ENCODE results near the gene MED12L.

Gene MED12L

DNA sequence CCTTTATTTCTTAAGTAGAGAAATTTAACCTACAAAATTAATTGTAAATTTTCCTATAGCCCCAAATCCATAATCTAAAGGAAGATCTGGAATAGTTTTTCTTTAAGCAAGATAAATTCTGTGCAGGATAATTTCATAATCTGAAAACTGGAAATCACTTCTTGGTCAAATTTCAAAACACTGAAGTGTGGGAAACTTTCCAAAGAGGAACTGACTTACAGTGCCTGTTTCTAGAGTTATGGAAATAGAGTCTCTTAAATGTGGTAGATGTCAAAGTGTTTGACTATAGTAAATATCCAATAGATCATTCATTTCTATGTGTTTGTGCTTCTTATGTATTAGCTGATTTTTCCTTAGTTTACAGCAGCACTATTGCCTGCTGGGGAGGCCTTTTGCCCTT lies 245.4 kb downstream of the MED12L start:
- DNase-seq = no peak

DNA sequence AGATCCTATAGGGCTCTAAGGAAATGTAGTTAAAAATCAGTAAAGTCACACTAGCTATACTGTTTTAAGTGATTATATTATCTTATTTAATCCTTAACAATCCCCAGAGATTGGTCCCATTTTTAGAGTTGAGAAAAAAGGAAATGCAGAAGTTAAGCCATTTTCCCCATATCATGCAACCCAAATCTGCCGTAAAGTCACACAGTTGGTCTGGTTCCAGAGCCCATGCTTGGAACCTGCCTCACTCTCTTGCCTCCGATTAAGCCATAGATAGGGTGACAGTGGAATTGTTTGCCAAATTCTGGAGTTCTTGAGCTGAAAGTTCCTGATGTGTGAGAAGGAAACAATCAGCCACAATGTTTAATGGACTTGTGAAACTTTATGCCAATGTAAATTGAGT lies 246.2 kb downstream of the MED12L start:
- no peak for DNase-seq

DNA sequence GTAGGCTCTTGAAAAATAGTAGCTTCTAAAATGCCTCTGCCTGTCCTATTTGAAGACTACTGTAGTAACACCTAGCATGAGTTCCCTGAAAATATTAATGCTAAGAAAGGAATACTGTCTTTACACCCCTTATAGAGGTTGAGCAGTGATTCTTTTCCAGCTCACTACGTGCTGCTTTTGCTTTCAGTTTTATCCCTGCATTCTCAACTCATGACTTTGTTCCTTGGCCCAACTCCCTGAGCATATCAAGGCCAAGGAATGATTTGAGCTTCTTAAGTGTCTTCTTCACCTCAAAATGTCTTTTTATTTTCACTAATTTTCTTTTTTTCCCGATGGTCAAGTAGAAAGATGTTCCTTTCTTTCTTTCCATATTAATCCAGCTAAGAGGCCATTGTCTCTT lies 260.4 kb downstream of the MED12L start:
- DNase-seq = no peak

DNA sequence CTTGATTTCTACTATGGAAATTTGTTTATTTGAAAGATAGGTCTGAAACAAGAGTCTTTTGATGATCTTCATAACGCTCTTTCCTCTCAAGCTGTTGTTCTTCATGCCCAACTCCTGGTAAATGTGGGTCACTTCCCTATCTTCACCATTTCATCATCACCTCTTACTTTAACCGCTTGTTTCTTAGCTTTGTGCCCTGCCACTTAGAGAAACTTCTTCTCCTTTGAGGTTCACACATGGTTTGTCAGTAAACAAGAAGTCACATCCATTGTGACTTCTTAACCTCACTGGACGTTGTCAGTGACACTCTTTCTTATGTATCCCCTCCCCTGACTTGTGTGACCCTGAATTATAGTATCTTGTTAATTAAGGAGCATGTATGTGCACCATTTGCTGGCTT lies 260.8 kb downstream of the MED12L start:
- no peak for DNase-seq

DNA sequence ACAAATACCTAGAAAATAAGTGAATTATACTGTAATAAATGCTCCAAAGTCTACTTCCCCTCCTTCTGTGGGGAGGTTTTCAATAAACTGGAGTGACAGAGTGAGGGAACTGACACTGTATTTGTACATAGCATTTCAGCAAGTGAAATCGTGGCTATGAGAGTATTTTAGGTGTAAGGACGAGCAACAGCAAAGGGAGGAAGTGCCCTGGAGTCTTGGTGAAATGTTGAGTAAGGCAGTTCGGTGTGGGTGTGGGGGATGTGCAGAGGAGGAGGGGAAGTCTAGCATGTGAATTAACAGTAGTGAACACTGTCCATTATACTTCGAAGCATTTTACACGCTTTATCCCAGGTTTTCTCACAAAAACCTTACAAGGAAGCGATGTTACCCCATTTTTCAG lies 262.0 kb downstream of the MED12L start:
- DNase-seq = no peak

DNA sequence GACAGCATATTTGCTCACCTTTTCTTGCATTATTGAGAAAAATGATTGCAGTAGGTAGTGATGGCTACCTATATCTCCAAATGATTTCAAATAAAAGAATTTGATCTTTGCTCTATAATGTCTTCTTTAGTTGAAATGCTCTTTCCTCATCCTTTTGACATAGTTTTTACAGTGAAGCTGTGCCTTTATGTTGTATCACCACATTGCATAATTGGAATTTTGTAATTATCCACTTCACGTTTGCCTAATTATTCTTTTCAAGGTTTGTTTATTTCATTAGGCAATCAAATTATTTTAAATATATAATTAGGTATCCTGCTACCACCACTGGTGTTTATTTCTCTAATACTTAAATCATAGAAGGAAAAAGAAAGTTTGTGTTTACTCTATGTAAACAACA lies 265.2 kb downstream of the MED12L start:
- no peak for DNase-seq

DNA sequence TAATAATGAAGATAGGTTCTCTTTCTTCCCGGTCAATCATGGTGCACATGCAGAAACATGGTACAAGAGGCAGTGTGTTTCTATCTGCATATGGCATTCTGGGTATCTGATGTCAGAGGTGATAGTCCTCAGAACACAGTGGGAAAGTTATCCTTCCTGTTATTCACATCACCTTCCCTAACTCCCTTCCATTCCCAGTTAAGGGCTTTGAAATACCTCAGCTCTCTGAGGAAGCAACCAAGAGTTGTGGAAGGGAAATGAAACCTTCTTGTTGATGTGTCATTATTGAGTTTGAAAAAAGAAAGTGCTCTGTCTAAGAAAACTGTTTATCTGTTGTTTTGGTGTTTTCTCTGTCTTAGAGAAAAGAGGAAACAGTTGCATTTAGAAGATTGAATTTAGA lies 265.8 kb downstream of the MED12L start:
- DNase-seq = no peak

DNA sequence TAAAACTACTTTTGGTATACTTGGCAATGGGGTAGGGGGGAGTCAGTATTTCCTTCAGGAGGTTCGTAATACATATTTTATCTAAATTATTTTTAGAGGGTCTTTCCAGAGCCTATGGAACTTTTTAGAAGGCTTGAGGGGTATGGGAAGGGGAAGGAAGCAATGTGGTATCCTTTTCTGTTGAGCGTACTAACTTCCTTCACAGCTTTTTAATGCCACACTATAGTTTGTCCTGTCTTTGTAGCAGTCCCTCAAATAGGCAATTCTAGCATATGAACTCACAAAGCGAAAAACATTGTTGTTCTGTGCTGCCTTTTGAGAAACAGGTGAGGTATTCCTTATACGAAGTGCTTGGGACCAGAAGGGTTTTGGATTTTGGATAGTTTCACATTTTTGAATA lies 266.2 kb downstream of the MED12L start:
- DNase-seq = no peak

DNA sequence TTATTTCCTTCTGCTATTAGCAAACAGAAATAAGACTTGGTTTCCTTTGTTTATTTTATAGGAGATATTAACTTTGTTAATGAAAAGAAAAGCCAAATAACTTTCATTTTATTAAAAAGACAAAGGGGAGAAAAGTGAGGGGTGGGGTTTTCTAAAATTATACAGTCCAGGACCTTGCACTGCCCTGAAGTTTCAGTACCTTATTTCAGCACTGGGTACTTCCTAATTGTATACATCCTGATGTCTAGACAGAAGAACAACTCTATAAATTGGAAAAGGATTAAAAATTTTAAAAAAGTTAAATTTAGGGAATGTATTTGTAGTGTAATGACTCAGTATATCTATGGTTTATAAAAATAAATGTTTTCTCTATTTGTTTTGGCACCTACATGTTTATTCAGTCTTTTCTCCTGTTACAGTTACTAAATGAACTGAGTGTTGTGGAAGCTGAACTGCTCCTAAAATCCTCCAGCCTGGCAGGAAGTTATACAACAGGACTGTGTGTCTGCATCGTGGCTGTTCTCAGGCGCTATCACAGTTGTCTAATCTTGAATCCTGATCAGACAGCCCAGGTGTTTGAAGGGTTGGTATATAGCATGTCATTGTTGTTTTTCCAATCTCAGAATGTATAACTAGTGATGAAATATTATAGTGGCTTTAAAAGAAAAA lies 271.5 kb downstream of the MED12L start:
- no peak for DNase-seq

DNA sequence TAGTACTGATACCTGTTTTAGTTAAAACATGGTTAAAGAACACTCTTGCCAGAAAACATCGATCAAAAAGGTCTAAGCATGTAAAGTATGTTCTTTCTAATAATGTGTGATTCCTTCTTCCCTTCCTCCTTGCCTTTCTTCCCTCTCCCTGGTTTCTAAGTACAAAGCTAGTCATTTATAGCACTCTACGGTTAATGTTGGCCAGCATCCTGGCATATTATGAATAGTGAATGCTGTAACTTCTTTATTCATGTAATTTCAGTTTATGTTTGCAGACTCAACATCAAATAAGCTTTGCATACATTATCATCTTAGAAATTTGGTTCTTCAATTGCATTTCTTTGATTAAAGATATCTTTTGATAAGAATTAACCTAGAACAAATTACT lies 272.0 kb downstream of the MED12L start:
- DNase-seq = no peak

DNA sequence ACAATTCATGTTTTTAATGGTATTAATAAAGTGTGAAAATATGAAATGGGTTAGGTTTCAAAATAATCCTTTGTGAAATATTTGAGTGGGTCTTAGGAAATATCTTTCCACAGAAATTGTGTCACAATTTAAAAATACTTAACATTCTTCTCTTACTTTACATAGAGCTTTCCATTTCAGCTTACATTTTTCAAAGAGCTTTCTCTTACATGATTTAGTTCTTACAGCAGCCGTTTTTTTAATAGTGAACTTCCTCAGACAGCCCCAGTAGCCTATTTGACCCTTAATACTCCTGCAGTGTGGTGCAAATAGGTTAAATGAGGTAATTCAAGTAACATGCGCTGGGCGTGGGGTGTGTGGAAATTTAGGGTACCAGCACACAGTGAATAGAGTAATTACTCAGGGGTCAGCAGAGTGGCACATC lies 277.3 kb downstream of the MED12L start:
- DNase-seq = no peak

DNA sequence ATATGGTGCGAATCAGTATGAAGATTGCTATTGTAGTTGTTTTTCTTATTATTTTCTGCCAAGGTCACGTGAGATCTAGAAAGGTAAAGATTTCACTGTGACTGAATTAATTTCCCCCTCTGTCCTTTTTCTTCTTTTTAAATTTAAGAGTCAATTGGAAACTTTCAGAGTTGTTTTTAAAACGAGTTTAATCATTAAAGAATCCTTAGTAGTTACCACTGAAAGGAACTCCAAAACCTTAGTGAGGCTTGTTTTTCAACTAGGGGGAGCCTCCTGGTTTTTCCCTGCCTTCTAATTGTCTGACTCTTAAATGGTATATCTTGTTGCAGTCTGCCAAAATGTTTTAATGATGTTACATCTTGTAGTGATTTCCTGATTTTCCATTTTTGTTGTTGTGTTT lies 281.5 kb downstream of the MED12L start:
- no peak for DNase-seq

DNA sequence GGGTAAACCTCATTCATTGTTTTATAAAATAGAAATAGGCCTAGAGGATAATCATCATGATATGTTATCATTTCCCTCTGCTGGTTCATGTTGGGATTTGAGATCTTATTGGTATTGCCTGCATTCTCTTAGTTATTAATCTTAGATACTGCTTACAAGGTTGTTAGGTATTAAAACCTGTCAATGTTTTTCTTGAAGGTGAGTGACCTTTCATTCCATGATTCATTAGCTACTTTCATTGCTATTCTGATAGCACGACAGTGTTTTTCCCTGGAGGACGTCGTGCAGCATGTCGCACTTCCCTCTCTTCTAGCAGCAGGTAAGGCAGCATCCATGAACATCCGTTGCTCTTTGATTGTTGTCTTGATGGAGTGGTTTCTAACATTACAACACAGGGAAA lies 282.0 kb downstream of the MED12L start:
- no peak for DNase-seq

DNA sequence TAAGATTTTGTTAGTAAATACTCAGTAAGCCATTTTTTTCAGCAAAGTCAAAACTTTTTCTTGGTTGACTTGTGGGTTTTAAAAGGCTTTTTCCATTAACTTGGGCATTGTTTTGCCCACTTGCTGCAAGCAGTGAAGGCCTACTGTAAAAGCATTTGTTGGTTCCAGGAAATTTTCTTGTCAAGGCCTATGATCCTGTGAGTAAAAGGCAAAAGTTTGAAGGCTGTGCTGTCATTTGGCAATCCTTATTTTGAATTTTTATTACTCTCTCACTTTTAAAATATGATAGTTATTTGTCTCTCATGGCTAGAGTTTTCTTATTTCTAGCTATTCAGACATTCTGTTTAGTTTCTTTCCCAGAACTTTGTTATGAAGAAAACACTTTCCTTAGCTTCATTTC lies 286.1 kb downstream of the MED12L start:
- DNase-seq = no peak

DNA sequence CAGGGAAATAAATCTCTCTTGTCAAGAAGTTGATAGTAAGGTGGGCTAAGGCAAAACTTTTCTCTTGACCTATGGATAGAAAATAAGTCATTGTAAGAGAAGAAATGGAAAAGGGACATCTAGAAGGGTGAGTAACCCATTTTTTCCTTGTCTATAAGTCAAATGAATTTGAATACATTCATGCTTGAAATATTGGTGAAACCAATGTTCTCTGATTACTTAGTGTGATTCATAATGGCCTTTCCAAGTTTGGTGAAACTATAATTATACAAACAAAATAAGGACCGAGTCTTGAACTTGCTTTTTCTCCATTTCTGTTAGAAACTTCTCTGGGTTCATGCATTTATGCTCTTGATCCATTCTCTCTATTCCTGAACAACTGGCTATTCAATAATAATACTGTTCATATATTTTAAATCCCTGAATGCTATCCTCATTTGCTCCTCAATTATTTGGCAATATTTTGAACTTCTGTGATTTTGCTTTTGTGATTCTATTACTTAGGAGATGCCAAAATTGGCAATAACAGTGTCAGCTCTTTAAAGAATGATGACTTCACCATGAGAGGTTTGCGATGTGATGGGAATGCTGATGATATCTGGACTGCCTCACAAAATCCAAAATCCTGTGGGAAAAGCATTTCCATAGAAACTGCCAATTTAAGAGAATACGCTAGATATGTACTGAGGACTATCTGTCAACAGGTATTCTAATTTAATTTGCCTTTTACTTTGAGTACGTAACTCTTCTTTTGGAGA lies 286.8 kb downstream of the MED12L start:
- DNase-seq = no peak

DNA sequence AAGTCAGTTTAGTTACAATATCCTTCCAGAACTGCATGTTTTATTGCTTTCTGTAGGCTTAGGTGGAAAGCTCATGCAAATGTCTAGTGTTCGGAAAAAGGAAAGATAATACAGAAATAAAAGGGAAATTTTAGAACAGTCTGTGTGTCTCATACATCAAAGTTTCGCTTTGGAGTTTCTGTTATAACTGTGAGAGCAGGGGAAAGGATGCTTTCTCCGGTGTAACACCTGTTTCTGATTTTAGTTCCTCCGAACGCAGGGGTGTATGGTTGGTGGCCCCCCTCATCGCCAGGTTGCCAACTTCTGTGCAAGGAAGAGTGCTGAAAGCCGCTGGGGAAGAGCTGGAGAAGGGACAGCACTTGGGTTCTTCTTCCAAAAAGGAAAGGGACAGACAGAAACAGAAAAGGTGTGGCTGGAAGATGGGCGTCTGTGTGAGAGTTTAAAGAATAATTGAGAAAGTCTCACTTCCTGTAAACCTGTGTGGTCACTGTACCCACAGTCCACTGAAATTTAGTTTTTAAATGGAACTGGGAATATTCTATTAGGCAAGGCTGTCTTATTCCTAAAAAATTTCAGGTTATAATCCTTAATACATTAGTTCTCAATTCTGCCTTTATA lies 292.4 kb downstream of the MED12L start:
- no peak for DNase-seq

DNA sequence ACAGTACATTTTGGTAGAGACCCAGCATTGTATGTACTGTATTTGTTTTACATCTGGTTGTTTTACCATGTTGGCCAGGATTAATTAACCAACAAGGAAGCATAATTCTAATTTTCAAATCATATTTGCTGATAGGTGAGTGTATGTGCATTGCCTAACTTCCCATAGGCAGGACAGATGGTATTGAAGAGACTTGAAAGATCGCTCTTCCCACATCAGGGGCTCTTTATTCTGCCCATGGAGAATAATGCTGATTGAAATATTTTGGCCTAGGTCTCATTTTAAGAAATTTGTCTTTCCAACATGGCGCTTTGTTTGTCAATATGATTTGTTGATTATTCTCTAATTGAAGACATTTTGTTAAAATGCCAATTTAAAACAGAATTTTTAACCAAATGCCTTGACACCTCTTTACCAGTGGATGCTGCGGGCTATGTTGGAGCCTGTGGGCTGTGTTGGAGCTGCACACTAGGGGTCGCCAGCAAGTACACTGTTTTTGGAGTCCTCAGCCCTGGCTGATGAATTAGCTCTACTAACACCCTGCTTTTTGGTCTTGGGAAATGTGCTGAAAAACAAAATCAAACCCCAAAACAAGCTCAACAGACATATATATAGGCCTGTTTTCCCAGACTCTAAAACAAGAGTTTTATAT lies 293.7 kb downstream of the MED12L start:
- DNase-seq = no peak

DNA sequence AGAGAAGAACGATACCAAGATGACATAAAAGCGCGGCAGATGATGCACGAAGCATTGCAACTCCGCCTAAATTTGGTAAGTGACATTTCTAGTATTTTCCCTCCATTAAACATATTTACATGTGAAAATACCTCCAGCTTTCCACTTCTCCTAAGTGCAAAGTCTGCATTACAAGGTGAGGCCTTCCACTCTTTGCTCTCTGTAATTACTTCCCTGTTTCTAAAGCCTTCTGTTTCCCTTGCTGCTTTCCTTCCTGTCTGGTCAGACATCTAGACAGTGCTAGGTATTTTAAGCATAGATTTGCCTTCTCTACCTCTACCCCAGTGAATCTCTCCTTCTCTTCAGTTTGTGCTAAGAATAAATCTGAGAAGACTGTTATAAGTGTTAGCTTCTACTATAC lies 297.2 kb downstream of the MED12L start:
- no peak for DNase-seq

DNA sequence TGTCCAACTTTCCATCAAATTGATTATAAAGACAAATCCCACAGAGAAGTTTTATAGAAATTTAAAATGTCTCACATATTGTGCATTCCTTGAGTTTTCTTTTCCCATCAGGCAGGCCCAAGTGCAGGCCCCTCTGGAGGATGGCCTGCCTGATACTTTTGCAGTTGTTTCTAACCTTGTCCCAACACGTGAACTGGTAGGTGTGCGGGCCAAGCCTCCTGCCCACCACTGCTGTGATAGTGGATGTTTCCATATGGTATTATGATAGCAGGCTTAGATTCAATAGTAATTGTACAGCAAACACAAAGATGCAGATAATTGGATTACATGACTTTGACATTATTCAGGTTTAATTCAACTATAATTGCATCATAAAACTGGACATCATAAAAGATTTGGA lies 297.6 kb downstream of the MED12L start:
- DNase-seq = no peak

DNA sequence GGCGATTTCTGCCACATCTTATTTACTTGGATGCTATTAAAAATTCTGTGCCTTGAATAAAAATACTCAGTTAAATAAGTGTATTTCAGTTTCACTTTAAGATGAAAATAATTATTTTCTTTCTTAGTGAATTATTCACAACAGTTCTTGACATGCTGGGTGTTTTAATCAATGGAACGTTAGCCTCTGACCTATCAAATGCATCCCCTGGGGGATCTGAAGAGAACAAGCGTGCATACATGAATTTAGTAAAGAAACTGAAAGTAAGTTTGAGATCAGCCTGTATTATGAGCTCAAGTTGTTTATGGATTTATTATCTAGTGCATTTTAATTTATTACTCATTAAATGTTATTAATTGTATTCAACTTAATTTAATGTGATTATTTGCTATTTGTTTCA lies 298.5 kb downstream of the MED12L start:
- DNase-seq = no peak

DNA sequence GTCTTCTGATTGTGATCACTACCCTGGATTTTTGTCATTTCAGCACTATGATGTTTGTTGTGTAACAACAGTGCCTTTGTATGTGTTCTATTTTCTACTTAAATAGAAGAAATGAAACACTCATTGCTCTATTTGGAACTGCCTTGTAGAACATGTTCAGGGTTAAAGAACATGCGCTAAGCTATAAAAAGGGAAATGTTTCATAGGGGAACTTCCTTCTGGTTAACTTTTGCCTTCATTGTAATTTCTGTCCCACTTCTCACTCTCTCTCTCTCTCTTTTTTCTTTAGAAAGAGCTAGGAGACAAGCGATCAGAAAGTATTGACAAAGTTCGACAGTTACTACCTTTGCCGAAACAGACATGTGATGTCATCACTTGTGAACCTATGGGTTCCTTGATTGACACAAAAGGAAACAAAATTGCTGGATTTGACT lies 299.3 kb downstream of the MED12L start, which contains the start of gene P2RY12:
Gene P2RY12, minus strand, starts transcription at position 13 of the 434 bp plus-strand sequence. CDS start 45,908 bp downstream, outside the sequence.
- no peak for DNase-seq

DNA sequence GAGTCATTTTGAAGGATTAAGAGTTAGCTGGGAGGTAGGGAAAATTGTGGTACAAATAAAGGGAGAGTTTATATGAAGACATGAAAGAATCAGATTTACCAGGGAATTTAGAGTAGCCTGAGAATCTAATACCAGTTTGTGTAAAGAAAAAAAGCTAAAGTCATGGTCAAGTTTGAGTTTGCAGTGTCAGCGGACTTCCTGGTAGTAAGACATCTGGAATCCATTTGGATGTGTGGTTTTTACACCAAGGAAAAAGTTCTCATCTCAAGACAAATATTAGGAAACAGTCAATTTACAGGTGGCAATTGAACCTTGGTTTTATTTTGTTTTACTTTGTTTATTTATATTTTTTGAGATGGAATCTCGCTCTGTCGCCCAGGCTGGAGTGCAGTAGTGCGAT lies 300.6 kb downstream of the MED12L start:
- DNase-seq = no peak

DNA sequence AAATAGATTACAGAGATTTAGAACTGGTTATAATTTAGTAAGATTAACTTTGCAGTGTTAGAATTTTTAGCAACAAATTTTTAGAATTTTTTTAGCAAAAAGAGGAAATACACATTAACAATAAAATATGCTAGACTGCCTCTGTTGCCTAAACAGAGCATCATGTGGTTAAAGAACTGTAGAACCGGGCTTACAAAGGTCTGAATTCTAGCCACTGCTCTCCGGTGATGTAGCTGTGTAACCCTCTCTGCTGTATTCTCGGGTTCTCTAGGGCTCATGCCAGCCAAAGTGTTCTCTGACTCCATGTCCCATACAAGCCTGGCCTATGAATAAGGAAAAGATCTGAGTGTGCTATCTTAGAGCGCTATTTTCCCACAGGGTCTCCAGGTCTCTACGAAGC lies 302.0 kb downstream of the MED12L start:
- no peak for DNase-seq

DNA sequence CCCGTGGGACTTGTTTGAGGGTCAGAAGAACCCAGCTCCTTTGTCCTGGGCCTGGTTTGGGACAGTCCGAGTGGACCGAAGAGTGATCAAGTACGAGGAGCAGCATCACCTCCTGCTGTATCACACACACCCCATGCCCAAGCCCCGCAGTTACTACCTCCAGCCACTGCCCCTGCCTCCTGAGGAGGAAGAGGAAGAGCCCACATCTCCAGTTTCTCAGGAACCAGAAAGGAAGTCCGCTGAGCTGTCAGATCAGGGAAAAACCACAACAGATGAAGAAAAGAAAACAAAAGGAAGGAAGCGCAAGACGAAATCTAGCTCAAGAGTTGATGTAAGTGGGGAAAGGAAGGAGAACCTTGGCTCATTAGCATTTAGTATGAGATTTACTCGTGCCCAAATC lies 302.4 kb downstream of the MED12L start:
- no peak for DNase-seq

Measured in NCI-H446 treated with DMSO at 0.1 percent for 48 hours (cell line).